ENCODE measurements around the gene AKR1B1. TPM values are rescaled to one million over a fixed set of nuclear protein-coding genes. Genes with fewer than 3 reads are reported as not detected.

The AKR1B1 gene
- total and polyA plus RNA-seq, 9 of the 15 experiments (the other 6 are each of a cell fraction or from before 2014, with no cell fraction given) = 2.0 to 10.6 (median 6.2) TPM

DNA sequence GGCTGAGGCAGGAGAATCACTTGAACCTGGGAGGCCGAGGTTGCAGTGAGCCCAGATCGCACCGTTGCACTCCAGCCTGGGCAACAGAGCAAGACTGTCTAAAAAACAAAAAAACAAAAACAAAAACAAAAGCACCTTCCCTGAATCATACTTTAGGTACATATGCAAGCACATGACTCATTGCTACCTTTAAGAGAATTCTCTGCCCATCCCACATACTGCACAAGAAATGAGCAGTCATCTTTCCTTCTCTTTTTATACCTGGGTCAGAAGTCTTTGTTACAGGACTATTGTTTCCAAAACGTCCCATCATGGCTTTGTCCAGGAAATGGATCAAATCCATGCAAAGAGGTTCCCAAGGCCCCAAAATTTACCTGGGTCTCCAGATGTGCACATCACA is 47.0 kb upstream of the AKR1B1 start:
- Histone ChIP-seq H3K4me2 (ENCODE audit: insufficient read depth, low read length) (no peak overlapping the region), H3K27me3 (ENCODE audit: control insufficient read depth in 2 of 2, insufficient read depth in 2 of 2, low read length in 2 of 2) (peaks cover 0 to 3% of the 10 kb centered on the region in 2 experiments; a peak in 1 of 5 replicates), H3K9me3 (replicated peaks; ENCODE audit: control insufficient read depth, insufficient read depth, low read depth, low read length) (no peaks in the 10 kb centered on the region), H3K4me1 (replicated peaks in 1 of 2; ENCODE audit: control insufficient read depth in 2 of 2, insufficient read depth in 2 of 2, low read length in 2 of 2) (no peaks in the 10 kb centered on the region), H3K79me2 (ENCODE audit: control insufficient read depth, insufficient read depth, low read length) (no peaks in the 10 kb centered on the region), H2AFZ (ENCODE audit: low read depth, low read length) (no peak overlapping the region), H3K4me3 (no peak overlapping the region), H3K36me3 (ENCODE audit: control insufficient read depth, insufficient read depth, low read length) (no peaks in the 10 kb centered on the region), H3K9ac (ENCODE audit: insufficient read depth in 1 of 2, low read depth in 2 of 2, low read length in 2 of 2) (no peak overlapping the region), H3K27ac (ENCODE audit: extremely low read depth, low read depth, low read length) (no peak overlapping the region), H4K20me1 (replicated peaks; ENCODE audit: control insufficient read depth, insufficient read depth, low read length) (no peaks in the 10 kb centered on the region), H3K9me1 (ENCODE audit: control insufficient read depth, insufficient read depth, low read length) (no peaks in the 10 kb centered on the region)
- ATAC-seq = no peak
- FAIRE-seq = no peak
- no TSS peak for BruUV-seq (replicated peaks)
- DNase-seq (ENCODE audit: extremely low read depth in 1 of 4, low spot score in 3 of 4) = no peak
- TF ChIP-seq, protein P1, sequence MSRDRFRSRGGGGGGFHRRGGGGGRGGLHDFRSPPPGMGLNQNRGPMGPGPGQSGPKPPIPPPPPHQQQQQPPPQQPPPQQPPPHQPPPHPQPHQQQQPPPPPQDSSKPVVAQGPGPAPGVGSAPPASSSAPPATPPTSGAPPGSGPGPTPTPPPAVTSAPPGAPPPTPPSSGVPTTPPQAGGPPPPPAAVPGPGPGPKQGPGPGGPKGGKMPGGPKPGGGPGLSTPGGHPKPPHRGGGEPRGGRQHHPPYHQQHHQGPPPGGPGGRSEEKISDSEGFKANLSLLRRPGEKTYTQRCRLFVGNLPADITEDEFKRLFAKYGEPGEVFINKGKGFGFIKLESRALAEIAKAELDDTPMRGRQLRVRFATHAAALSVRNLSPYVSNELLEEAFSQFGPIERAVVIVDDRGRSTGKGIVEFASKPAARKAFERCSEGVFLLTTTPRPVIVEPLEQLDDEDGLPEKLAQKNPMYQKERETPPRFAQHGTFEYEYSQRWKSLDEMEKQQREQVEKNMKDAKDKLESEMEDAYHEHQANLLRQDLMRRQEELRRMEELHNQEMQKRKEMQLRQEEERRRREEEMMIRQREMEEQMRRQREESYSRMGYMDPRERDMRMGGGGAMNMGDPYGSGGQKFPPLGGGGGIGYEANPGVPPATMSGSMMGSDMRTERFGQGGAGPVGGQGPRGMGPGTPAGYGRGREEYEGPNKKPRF (IDR thresholded peaks at IDR 0.05; ENCODE audit: low read depth, low read length) = no peak
- TF ChIP-seq KLF1 (tag; IDR thresholded peaks at IDR 0.05) (no peak), SLC30A9 (CRISPR knock-in tag; IDR thresholded peaks at IDR 0.05) (no peak), SIX5 (IDR thresholded peaks at IDR 0.05; ENCODE audit: borderline replicate concordance in 1 of 2, insufficient read depth in 1 of 2, low read depth in 1 of 2, low read length in 2 of 2) (no peak)
- intact Hi-C loops (cut with micrococcal nuclease) = no loop called here
- ChIA-PET POLR2A (interaction anchor here (0.8 to 1.5 kb wide), 3 partner anchors 38 to 889 kb away, joined by 3 to 6 read pairs (median 3); no protein-coding TSS in a partner anchor), CTCF (ENCODE audit: low intra/inter-chr PET ratio) (no interaction called here)
- WGBS (ENCODE audit: insufficient coverage, low coverage, missing lambda C conversion rate) = 0% methylated on average over 4 of the region's 4 CpGs
- in situ Hi-C loops (cut with MboI) = no loop called here
